NCI-H82 treated with DMSO at 0.1 percent for 48 hours (cell line): ENCODE data around the gene PPHLN1.

Experiments
- DNase-seq: peaks from one replicate; lab custom pipeline; 2025; ENCODE audit not compliant: unreplicated experiment; lab: John Stamatoyannopoulos, UW

The PPHLN1 gene

GRCh38 chr12:42475106-42475505 lies 149.1 kb downstream of the PPHLN1 start:
- DNase-seq = no peak

GRCh38 chr12:42477941-42478340 lies 152.0 kb downstream of the PPHLN1 start:
- DNase-seq = no peak

GRCh38 chr12:42481368-42481767 lies 155.4 kb downstream of the PPHLN1 start:
- DNase-seq = no peak

- DNase-seq = no peak
Observed at GRCh38 chr12:42482041-42482747, 156.2 kb downstream of the PPHLN1 start.

- DNase-seq = peak; percentile 22
Observed at GRCh38 chr12:42482748-42483520, 157.0 kb downstream of the PPHLN1 start.

- no peak for DNase-seq
Observed at GRCh38 chr12:42483521-42483790, 157.5 kb downstream of the PPHLN1 start.

- DNase-seq = no peak
Observed at GRCh38 chr12:42484996-42485395, 159.0 kb downstream of the PPHLN1 start.

GRCh38 chr12:42485823-42486222 lies 159.9 kb downstream of the PPHLN1 start:
- DNase-seq = no peak

- no peak for DNase-seq
Observed at GRCh38 chr12:42486407-42486806, 160.4 kb downstream of the PPHLN1 start.

- no peak for DNase-seq
Observed at GRCh38 chr12:42490261-42490842, 164.4 kb downstream of the PPHLN1 start.
